HepG2 (cell line): Measurements from ENCODE around the gene LRBA. TPM values are rescaled to one million over a fixed set of nuclear protein-coding genes. Genes with fewer than 3 reads are reported as not detected.

ENCODE experiments used
- ATF7-NPFF ChIP-seq: sonication (generic); formaldehyde crosslinking; IDR thresholded peaks from 2 replicates; pipeline ENCODE4 v1.8.1; 2023; ENCODE audit warnings: mild to moderate bottlenecking, low read depth, missing genetic modification reagents, moderate library complexity
- CSRNP2 ChIP-seq: sonication (generic); formaldehyde crosslinking; conservative IDR thresholded peaks from 2 replicates; pipeline ENCODE4 v1.8.0; 2022; ENCODE audit warnings: low read depth, missing genetic modification reagents
- EHMT2 ChIP-seq: fragments of 200-600 bp; sonication (generic); IDR thresholded peaks from 2 replicates; pipeline ENCODE4 v1.7.0; 2017; ENCODE audit warnings: antibody characterized with exemption, low read depth, low read length, borderline replicate concordance
- MAFK ChIP-seq, 2 experiments: IDR thresholded peaks in 1 of 2; conservative IDR thresholded peaks in 1 of 2; 2 replicates each; pipeline ENCODE4 v1.6.1; 2011; ENCODE audit warnings: improper control_type of control experiment in 2 of 2, low read length in 2 of 2
- MED13 ChIP-seq: sonication (generic); formaldehyde crosslinking; IDR thresholded peaks from 2 replicates; pipeline ENCODE4 v1.5.0; 2020; ENCODE audit warnings: missing genetic modification reagents
- PTBP1 ChIP-seq: fragments of 200-400 bp; formaldehyde crosslinking; IDR thresholded peaks from 2 replicates; pipeline ENCODE4 v1.6.1; 2018; ENCODE audit warnings: low read length, low read depth; ENCODE audit not compliant: poor library complexity, severe bottlenecking
- RFX3 ChIP-seq: IDR thresholded peaks from 2 replicates; pipeline ENCODE4 v1.6.1; 2016; ENCODE audit warnings: missing biosample characterization, missing genetic modification reagents
- SIX1 ChIP-seq: sonication (generic); formaldehyde crosslinking; IDR thresholded peaks from 2 replicates; pipeline ENCODE4 v1.4.0; 2020; ENCODE audit warnings: missing genetic modification reagents, borderline replicate concordance
- SKI ChIP-seq: fragments of 450-650 bp; IDR thresholded peaks from one replicate; pipeline ENCODE4 v1.6.1; 2018; ENCODE audit warnings: mild to moderate bottlenecking; ENCODE audit not compliant: partially characterized antibody
- SMARCC2 ChIP-seq: fragments of 450-650 bp; IDR thresholded peaks from 2 replicates; pipeline ENCODE4 v1.6.1; 2017; ENCODE audit warnings: antibody characterized with exemption, mild to moderate bottlenecking
- ZFP82 ChIP-seq: sonication (generic); formaldehyde crosslinking; IDR thresholded peaks from 2 replicates; pipeline ENCODE4 v1.5.1; 2020; ENCODE audit warnings: mild to moderate bottlenecking, missing genetic modification reagents, borderline replicate concordance
- ZNF260 ChIP-seq: sonication (generic); formaldehyde crosslinking; IDR thresholded peaks from 2 replicates; pipeline ENCODE4 v1.4.0; 2020; ENCODE audit warnings: missing genetic modification reagents, low read depth, mild to moderate bottlenecking, borderline replicate concordance
- ZNF263 ChIP-seq: sonication (generic); formaldehyde crosslinking; IDR thresholded peaks from 2 replicates; pipeline ENCODE4 v1.4.0; 2020; ENCODE audit warnings: missing genetic modification reagents
- ZNF33A ChIP-seq: sonication (generic); formaldehyde crosslinking; IDR thresholded peaks from 2 replicates; pipeline ENCODE4 v1.5.1; 2020; ENCODE audit warnings: missing genetic modification reagents, mild to moderate bottlenecking, moderate library complexity, borderline replicate concordance
- ZNF430 ChIP-seq: sonication (generic); formaldehyde crosslinking; IDR thresholded peaks from 2 replicates; pipeline ENCODE4 v1.9.0; 2021; ENCODE audit warnings: mild to moderate bottlenecking, missing genetic modification reagents
- ZNF468 ChIP-seq: sonication (generic); formaldehyde crosslinking; IDR thresholded peaks from 2 replicates; pipeline ENCODE4 v1.8.0; 2022; ENCODE audit warnings: mild to moderate bottlenecking, moderate library complexity, missing genetic modification reagents
- ZNF619 ChIP-seq: sonication (generic); formaldehyde crosslinking; IDR thresholded peaks from 2 replicates; pipeline ENCODE4 v1.4.0; 2020; ENCODE audit warnings: mild to moderate bottlenecking, missing genetic modification reagents
- polyA plus RNA-seq, 8 experiments: library from polyadenylated mRNA; depleted of rRNA in 3 of 8; stranded (reverse) in 7 of 8; unstranded in 1 of 8; fragments of >200 nt; fragmentation: Illumina TruSeq in 4 of 8; extraction: Trizol in 4 of 8; gene quantifications; 2 replicates each; pipeline versions ENCODE4 v1.2.1 to v1.2.3, GENCODE V29; 2011 to 2016; ENCODE audit warnings: low read depth in 4 of 8, missing spikeins in 1 of 8, mixed read lengths in 1 of 8; ENCODE audit not compliant: insufficient read depth in 1 of 8
- total RNA-seq, 5 experiments: library from RNA; depleted of rRNA; stranded (reverse); fragments of >200 nt; fragmentation: Illumina TruSeq; extraction: Trizol; gene quantifications; 2 replicates each; pipeline ENCODE4 v1.2.3, GENCODE V29; 2016; ENCODE audit warnings: low read depth in 1 of 5
- TF ChIP-seq, protein P1 (sequence below): sonication (generic); formaldehyde crosslinking; IDR thresholded peaks from one replicate; pipeline ENCODE4 v1.5.1; 2020; ENCODE audit warnings: mild to moderate bottlenecking, missing genetic modification reagents; ENCODE audit errors: not compliant biosample characterization
- TF ChIP-seq, protein P2 (sequence below): sonication (generic); formaldehyde crosslinking; IDR thresholded peaks from 2 replicates; pipeline ENCODE4 v1.9.0; 2022; ENCODE audit warnings: missing genetic modification reagents, mild to moderate bottlenecking, borderline replicate concordance

The LRBA gene
- total and polyA plus RNA-seq, 2 of the 13 experiments (the other 11 are each of a cell fraction or from before 2014, with no cell fraction given): 21.0 to 37.2 TPM

DNA sequence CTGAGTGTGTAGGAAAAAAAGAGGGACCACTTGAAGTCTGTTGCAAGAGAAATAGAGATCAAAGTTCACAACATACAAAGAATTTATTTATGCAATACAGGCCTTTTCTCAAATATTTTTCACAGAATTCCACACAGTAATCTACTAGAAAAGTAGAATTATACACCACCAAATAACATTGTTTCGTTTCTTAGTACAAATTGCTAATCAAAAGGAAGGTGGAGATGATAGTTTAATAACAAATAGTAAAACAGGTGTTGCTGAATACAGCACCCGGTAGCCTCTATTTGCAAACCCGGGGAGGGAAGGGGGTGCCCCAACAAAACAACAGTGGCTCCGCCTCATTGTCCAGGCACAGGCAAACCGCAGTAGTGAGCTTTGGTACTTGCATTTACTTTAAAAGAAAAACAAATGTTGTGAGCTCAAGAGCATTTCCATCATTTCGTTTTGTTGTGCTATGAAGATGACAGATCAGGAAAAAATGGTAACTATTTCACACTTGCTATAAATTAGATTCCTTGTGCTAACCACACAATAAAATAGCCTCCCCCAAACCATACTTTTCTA is 750.4 kb downstream of the LRBA start (continued):
- TF ChIP-seq, protein P1, sequence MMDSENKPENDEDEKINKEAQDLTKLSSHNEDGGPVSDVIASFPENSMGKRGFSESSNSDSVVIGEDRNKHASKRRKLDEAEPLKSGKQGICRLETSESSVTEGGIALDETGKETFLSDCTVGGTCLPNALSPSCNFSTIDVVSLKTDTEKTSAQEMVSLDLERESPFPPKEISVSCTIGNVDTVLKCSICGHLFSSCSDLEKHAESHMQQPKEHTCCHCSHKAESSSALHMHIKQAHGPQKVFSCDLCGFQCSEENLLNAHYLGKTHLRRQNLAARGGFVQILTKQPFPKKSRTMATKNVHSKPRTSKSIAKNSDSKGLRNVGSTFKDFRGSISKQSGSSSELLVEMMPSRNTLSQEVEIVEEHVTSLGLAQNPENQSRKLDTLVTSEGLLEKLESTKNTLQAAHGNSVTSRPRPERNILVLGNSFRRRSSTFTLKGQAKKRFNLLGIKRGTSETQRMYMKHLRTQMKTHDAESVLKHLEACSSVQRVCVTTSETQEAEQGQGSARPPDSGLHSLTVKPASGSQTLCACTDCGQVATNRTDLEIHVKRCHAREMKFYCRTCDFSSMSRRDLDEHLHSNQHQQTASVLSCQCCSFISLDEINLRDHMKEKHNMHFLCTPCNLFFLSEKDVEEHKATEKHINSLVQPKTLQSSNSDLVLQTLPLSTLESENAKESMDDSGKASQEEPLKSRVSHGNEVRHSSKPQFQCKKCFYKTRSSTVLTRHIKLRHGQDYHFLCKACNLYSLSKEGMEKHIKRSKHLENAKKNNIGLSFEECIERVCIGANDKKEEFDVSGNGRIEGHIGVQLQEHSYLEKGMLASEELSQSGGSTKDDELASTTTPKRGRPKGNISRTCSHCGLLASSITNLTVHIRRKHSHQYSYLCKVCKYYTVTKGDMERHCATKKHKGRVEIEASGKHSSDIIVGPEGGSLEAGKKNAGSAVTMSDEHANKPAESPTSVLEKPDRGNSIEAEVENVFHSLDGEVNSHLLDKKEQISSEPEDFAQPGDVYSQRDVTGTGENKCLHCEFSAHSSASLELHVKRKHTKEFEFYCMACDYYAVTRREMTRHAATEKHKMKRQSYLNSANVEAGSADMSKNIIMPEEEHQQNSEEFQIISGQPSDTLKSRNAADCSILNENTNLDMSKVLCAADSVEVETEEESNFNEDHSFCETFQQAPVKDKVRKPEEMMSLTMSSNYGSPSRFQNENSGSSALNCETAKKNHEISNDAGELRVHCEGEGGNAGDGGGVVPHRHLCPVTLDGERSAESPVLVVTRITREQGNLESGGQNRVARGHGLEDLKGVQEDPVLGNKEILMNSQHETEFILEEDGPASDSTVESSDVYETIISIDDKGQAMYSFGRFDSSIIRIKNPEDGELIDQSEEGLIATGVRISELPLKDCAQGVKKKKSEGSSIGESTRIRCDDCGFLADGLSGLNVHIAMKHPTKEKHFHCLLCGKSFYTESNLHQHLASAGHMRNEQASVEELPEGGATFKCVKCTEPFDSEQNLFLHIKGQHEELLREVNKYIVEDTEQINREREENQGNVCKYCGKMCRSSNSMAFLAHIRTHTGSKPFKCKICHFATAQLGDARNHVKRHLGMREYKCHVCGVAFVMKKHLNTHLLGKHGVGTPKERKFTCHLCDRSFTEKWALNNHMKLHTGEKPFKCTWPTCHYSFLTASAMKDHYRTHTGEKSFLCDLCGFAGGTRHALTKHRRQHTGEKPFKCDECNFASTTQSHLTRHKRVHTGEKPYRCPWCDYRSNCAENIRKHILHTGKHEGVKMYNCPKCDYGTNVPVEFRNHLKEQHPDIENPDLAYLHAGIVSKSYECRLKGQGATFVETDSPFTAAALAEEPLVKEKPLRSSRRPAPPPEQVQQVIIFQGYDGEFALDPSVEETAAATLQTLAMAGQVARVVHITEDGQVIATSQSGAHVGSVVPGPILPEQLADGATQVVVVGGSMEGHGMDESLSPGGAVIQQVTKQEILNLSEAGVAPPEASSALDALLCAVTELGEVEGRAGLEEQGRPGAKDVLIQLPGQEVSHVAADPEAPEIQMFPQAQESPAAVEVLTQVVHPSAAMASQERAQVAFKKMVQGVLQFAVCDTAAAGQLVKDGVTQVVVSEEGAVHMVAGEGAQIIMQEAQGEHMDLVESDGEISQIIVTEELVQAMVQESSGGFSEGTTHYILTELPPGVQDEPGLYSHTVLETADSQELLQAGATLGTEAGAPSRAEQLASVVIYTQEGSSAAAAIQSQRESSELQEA: no peak
- TF ChIP-seq ZNF619 (CRISPR knock-in tag) (no peak), EHMT2 (no peak; the same call in 1 of the 2 replicates), MED13 (CRISPR knock-in tag) (no peak), CSRNP2 (CRISPR knock-in tag) (no peak), RFX3 (CRISPR knock-in tag) (no peak), ZFP82 (no peak), MAFK (conservative IDR thresholded peaks at IDR 0.05 in 1 of 2, IDR thresholded peaks at IDR 0.05 in 1 of 2; ENCODE audit: low read length in 2 of 2) (no peak), ZNF33A (CRISPR knock-in tag) (no peak), PTBP1 (no peak), SMARCC2 (no peak), SKI (no peak), ZNF468 (CRISPR knock-in tag) (no peak), ZNF430 (no peak), ZNF263 (CRISPR knock-in tag) (no peak), SIX1 (CRISPR knock-in tag) (no peak), ZNF260 (CRISPR knock-in tag) (no peak), ATF7-NPFF (no peak)
- TF ChIP-seq, protein P2, sequence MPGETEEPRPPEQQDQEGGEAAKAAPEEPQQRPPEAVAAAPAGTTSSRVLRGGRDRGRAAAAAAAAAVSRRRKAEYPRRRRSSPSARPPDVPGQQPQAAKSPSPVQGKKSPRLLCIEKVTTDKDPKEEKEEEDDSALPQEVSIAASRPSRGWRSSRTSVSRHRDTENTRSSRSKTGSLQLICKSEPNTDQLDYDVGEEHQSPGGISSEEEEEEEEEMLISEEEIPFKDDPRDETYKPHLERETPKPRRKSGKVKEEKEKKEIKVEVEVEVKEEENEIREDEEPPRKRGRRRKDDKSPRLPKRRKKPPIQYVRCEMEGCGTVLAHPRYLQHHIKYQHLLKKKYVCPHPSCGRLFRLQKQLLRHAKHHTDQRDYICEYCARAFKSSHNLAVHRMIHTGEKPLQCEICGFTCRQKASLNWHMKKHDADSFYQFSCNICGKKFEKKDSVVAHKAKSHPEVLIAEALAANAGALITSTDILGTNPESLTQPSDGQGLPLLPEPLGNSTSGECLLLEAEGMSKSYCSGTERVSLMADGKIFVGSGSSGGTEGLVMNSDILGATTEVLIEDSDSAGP (CRISPR knock-in tag): no peak
